GM18951 (cell line): Measurements from ENCODE around the gene RAB4B.
"Not testable (repeated sequence)": the region's sequence is repeated elsewhere in the genome, so short reads cannot be mapped to it uniquely, and the experiment has no call there.

Experiments used
- POLR2A ChIP-seq: IDR thresholded peaks from 4 replicates; pipeline ENCODE4 v1.6.1; 2011; ENCODE audit warnings: mild to moderate bottlenecking; ENCODE audit not compliant: insufficient read length, insufficient read depth; ENCODE audit errors: extremely low read depth
- in situ Hi-C: fragments of 300-500 bp; cut with MboI; formaldehyde crosslinking; loops from one replicate; pipeline ENCODE4 v1.12.0; 2022; ENCODE audit warnings: low sequenced_read_pairs, mixed read lengths, inconsistent platforms; ENCODE audit not compliant: unreplicated experiment

RAB4B gene

DNA sequence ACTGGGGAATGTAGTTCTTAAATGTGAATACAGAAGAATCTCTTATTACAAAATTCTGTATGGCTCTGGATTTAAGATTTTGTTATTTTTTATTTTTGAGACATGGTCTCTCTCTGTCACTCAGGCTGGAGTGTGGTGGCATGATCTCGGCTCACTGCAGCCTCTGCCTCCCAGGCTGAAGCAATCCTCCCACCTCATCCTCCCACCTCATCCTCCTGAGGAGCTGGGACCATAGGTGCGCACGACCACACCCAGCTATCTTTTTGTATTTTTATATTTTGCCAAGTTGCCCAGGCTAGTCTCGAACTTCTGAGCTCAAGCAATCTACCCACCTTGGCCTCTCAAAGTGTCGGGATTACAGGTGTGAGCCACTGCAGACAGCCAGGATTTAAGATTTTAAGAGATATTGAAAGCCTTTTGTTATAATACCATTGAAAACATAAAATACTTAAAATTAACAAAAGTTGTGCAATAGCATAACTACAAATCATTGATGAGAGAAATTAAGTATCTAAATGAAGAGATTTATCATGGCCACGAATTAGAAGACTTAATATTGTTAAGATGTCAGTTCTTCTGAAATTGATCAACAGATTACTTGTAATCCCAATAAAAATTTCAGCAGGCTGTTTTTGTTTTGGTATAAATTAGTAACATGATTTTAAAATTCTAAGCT lies 58.8 kb downstream of the RAB4B start:
- no peak for TF ChIP-seq POLR2A
- in situ Hi-C loops: no loop called here

DNA sequence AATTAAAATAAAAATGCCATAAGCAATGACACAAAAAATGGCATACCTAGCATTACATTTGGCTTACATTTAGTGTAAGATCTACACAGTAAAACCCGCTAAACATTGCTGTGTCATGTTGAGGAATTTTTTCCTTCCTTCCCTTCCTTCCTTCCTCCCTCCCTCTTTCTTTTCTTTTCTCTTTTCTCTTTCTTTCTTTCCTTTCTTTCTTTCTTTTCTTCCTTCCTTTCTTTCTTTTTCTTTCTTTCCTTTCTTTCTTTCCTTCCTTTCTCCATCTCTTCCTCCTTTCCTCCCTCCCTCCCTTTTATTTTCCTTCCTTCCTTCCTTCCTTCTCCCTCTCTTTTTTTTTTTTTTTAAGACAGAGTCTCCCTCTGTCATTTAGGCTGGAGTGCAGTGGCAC lies 60.4 kb downstream of the RAB4B start:
- in situ Hi-C loops: not testable (repeated sequence)

DNA sequence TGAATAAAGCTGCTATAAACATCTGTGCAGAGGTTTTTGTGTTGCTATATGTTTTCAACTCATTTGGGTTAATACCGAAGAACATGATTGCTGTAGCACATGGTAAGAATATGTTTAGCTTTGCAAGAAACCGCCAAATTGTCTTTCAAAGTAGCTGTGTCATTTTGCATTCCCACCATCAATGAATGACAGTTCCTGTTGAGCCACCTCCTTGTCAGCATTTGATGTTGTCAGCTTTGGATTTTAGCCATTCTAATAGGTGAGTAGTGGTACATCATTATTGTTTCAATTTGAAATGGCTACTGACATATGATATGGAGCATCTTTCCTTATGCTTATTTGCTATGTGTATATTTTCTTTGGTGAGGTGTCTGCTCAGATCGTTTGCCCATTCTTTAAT lies 64.0 kb downstream of the RAB4B start:
- in situ Hi-C loops: not testable (repeated sequence)

DNA sequence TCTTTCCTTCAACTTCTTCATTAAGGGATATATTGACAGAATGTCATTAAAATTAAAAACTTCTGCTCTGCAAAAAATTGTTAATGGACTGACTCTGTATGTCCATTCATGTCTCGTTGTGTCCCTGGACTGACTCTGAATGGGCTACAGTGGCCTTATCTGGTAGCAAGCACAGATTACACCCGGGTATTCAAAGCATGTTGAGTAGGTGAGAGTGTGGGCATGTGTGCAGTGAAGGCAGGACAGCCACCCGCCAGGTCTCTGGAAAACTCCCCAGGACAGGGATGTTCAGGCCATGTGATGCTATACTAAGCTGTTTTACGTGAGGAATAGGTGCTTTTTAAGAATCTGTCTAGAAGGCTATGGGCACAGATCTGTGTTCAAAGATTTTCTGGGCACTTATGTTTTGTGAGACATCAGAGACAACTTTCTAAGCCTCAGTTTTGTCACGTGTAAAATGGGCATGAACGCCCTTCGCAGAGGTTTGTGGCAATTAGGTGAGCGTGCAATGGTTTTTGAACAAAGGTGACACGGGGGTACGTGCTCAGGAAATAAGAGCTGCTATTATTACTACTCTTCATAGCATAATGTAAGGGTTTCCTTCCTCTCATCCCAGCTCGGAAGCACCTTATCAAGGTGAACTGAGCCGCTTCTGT lies 65.1 kb downstream of the RAB4B start:
- in situ Hi-C loops: not testable (repeated sequence)

DNA sequence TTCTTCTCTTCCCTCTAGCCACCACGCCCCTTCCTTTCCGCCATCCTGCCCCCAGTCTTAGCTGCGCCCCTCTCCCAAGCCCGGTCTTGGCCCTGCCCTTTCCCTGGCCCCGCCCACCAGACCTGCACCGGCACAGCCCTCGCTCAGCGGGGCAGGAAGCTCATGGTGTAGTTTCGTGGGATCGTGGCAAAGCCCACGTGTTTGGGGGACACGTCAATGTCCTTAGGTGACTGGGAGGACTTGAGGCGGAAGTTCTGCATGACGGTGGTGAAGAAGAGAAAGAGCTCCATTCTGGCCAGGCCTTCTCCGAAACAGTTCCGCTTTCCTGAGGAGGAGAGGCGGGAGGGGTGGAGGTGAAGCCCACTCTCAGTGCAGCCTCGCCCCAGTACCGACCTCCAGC lies 65.6 kb downstream of the RAB4B start:
- in situ Hi-C loops: not testable (repeated sequence)
